Tibial nerve (tissue), 4 donors: Measurements from ENCODE around the gene UGT1A7. TPM values are rescaled to one million over a fixed set of nuclear protein-coding genes. Genes with fewer than 3 reads are reported as not detected.

Experiments
- DNase-seq, 2 donors: peaks; one replicate each; pipeline ENCODE4 v3.0.0-alpha.2; 2019; ENCODE audit warnings: low spot score in 2 of 2
- H3K27ac ChIP-seq, 4 donors: fragments of 200-600 bp; sonication (generic) in 3 of 4; one replicate each; pipeline ENCODE4 v1.5.1; 2017 to 2019; ENCODE audit warnings: mild to moderate bottlenecking in 1 of 4
- H3K27me3 ChIP-seq, 2 donors: fragments of 200-600 bp; sonication (generic) in 1 of 2; one replicate each; pipeline versions ENCODE4 v1.5.1 to v1.6.0; 2017 to 2019
- H3K36me3 ChIP-seq, 3 donors: fragments of 200-600 bp; sonication (generic); one replicate each; pipeline ENCODE4 v1.5.1; 2018 to 2019
- H3K4me1 ChIP-seq, 4 donors: fragments of 200-600 bp; sonication (generic) in 3 of 4; one replicate each; pipeline ENCODE4 v1.5.1; 2017 to 2019
- H3K4me3 ChIP-seq, 4 donors: fragments of 200-600 bp; sonication (generic) in 3 of 4; one replicate each; pipeline ENCODE4 v1.5.1; 2017 to 2019; ENCODE audit warnings: mild to moderate bottlenecking in 1 of 4, moderate library complexity in 1 of 4
- H3K9me3 ChIP-seq, 4 donors: fragments of 200-600 bp; sonication (generic) in 3 of 4; one replicate each; pipeline ENCODE4 v1.5.1; 2017 to 2019
- CTCF ChIP-seq, 5 experiments: fragments of 200-600 bp in 3 of 5; fragments of 450-650 bp in 2 of 5; sonication (generic) in 3 of 5; IDR thresholded peaks; one replicate each; pipeline ENCODE4 v1.5.1; 2016 to 2019; ENCODE audit warnings: antibody characterized with exemption in 5 of 5, mild to moderate bottlenecking in 3 of 5, moderate library complexity in 2 of 5
- EP300 ChIP-seq, 2 donors: sonication (generic); formaldehyde crosslinking; IDR thresholded peaks; one replicate each; pipeline ENCODE4 v1.6.1; 2017; ENCODE audit warnings: antibody characterized with exemption in 2 of 2, mild to moderate bottlenecking in 1 of 2
- POLR2A ChIP-seq, 2 donors: fragments of 450-650 bp; IDR thresholded peaks; one replicate each; pipeline ENCODE4 v1.6.1; 2017; ENCODE audit warnings: antibody characterized with exemption in 2 of 2, mild to moderate bottlenecking in 2 of 2, moderate library complexity in 2 of 2
- WGBS, 2 donors: methylation state at CpG; one replicate each; pipeline ENCODE4 v1.1.5; 2018; 5-methylcytosine and 5-hydroxymethylcytosine counted together
- total RNA-seq, 4 donors: library from RNA; depleted of rRNA; stranded (reverse); fragments of >200 nt; gene quantifications; one replicate each; pipeline ENCODE4 v1.1.0, GENCODE V29; 2016

UGT1A7 gene
- total RNA-seq, 4 donors from 2014 or later = not detected

- WGBS, 2 donors = 19 to 26% methylated on average over 3 of the region's 3 CpGs
- H3K27ac ChIP-seq = no peak overlapping the region
- no peaks in the 10 kb centered on the region for H3K4me1 ChIP-seq
- no peaks in the 10 kb centered on the region for H3K27me3 ChIP-seq
- H3K36me3 ChIP-seq = no peaks in the 10 kb centered on the region
- no peaks in the 10 kb centered on the region for H3K9me3 ChIP-seq
- TF ChIP-seq CTCF (IDR thresholded peaks at IDR 0.05) = no peak
- no peak for TF ChIP-seq EP300 (IDR thresholded peaks at IDR 0.05)
- no peak for TF ChIP-seq POLR2A (IDR thresholded peaks at IDR 0.05)
- DNase-seq = no peak
- H3K4me3 ChIP-seq = no peak overlapping the region
These were observed 7.8 kb downstream of the UGT1A7 start for GRCh38 chr2:233689501-233689900.

GRCh38 chr2:233690444-233690843 is 8.7 kb downstream of the UGT1A7 start:
- Histone ChIP-seq H3K4me3 (no peak overlapping the region), H3K27me3 (no peaks in the 10 kb centered on the region), H3K36me3 (no peaks in the 10 kb centered on the region), H3K27ac (no peak overlapping the region), H3K9me3 (no peaks in the 10 kb centered on the region), H3K4me1 (no peaks in the 10 kb centered on the region)
- DNase-seq = no peak
- no peak for TF ChIP-seq EP300 (IDR thresholded peaks at IDR 0.05)
- no peak for TF ChIP-seq CTCF (IDR thresholded peaks at IDR 0.05)
- TF ChIP-seq POLR2A (IDR thresholded peaks at IDR 0.05) = no peak
- 76 to 85% methylated on average over 4 of the region's 4 CpGs for WGBS, 2 donors

- H3K4me1 ChIP-seq = no peaks in the 10 kb centered on the region
- H3K27me3 ChIP-seq = no peaks in the 10 kb centered on the region
- no peak overlapping the region for H3K4me3 ChIP-seq
- peak overlapping the region in 1 of 4 donors; percentile 1 for H3K27ac ChIP-seq
- no peak for DNase-seq
- no peaks in the 10 kb centered on the region for H3K9me3 ChIP-seq
- TF ChIP-seq EP300 (IDR thresholded peaks at IDR 0.05) (no peak), POLR2A (IDR thresholded peaks at IDR 0.05) (no peak), CTCF (IDR thresholded peaks at IDR 0.05) (no peak)
- 75 to 83% methylated on average over 9 to 11 of the region's 11 CpGs for WGBS, 2 donors
- H3K36me3 ChIP-seq = no peaks in the 10 kb centered on the region
These were observed 10.0 kb downstream of the UGT1A7 start for GRCh38 chr2:233691443-233692433.

GRCh38 chr2:233692648-233693047 is 10.9 kb downstream of the UGT1A7 start, which contains the start of gene UGT1A6:
UGT1A6 (plus strand) TSS chr2:233692890; CDS start chr2:233693005, 115 bp downstream.
- H3K27ac ChIP-seq = no peak within 1 kb of the TSS
- WGBS, 2 donors = 85 to 86% methylated on average over 4 of the region's 4 CpGs
- H3K27me3 ChIP-seq = no peaks in the 10 kb centered on the region
- no peak for DNase-seq
- TF ChIP-seq EP300 (IDR thresholded peaks at IDR 0.05) (no peak), POLR2A (IDR thresholded peaks at IDR 0.05) (no peak), CTCF (IDR thresholded peaks at IDR 0.05) (no peak)
- H3K9me3 ChIP-seq = no peaks in the 10 kb centered on the region
- H3K4me1 ChIP-seq = no peaks in the 10 kb centered on the region
- no peak within 1 kb of the TSS for H3K4me3 ChIP-seq
- H3K36me3 ChIP-seq = no peaks in the 10 kb centered on the region

GRCh38 chr2:233693963-233694362 is 12.3 kb downstream of the UGT1A7 start:
- Histone ChIP-seq H3K9me3 (no peaks in the 10 kb centered on the region), H3K4me3 (no peak overlapping the region), H3K27me3 (no peaks in the 10 kb centered on the region), H3K4me1 (no peaks in the 10 kb centered on the region), H3K36me3 (no peaks in the 10 kb centered on the region), H3K27ac (no peak overlapping the region)
- DNase-seq = no peak
- TF ChIP-seq POLR2A (IDR thresholded peaks at IDR 0.05) (no peak), EP300 (IDR thresholded peaks at IDR 0.05) (no peak), CTCF (IDR thresholded peaks at IDR 0.05) (no peak)
- WGBS, 2 donors = 66 to 81% methylated on average over 6 of the region's 6 CpGs
